Hematopoietic multipotent progenitor cell treated with erythropoietin and hydrocortisone succinate and interleukin-3 and kit ligand, for 15 days (in vitro differentiated cells): ENCODE results near the gene ADAM19.

ENCODE experiments used
- DNase-seq: peaks from one replicate; pipeline ENCODE4 v3.0.0-alpha.2; 2015; ENCODE audit warnings: low spot score

ADAM19 gene

GRCh38 chr5:157516006-157516405 is 59.6 kb downstream of the ADAM19 start:
- DNase-seq: no peak

GRCh38 chr5:157514974-157515373 is 60.6 kb downstream of the ADAM19 start:
- no peak for DNase-seq

GRCh38 chr5:157513182-157513581 is 62.4 kb downstream of the ADAM19 start:
- no peak for DNase-seq

- DNase-seq: no peak
Measured at GRCh38 chr5:157511651-157512644, 63.6 kb downstream of the ADAM19 start.

- no peak for DNase-seq
Measured at GRCh38 chr5:157510682-157511081, 64.9 kb downstream of the ADAM19 start.

GRCh38 chr5:157509587-157509986 is 66.0 kb downstream of the ADAM19 start:
- no peak for DNase-seq

- DNase-seq: no peak
Measured at GRCh38 chr5:157509093-157509492, 66.5 kb downstream of the ADAM19 start.

- no peak for DNase-seq
Measured at GRCh38 chr5:157506981-157507780, 68.4 kb downstream of the ADAM19 start.

- DNase-seq: no peak
Measured at GRCh38 chr5:157506066-157506590, 69.4 kb downstream of the ADAM19 start.

GRCh38 chr5:157505496-157505895 is 70.1 kb downstream of the ADAM19 start:
- DNase-seq: no peak

- DNase-seq: no peak
Measured at GRCh38 chr5:157504053-157504452, 71.5 kb downstream of the ADAM19 start.

- DNase-seq: no peak
Measured at GRCh38 chr5:157502143-157502647, 73.4 kb downstream of the ADAM19 start.

GRCh38 chr5:157497875-157498611 is 77.5 kb downstream of the ADAM19 start:
- no peak for DNase-seq

- no peak for DNase-seq
Measured at GRCh38 chr5:157496864-157497263, 78.7 kb downstream of the ADAM19 start.

- no peak for DNase-seq
Measured at GRCh38 chr5:157494178-157494832, 81.3 kb downstream of the ADAM19 start.

- no peak for DNase-seq
Measured at GRCh38 chr5:157492886-157493285, 82.7 kb downstream of the ADAM19 start.

- no peak for DNase-seq
Measured at GRCh38 chr5:157491471-157491995, 84.0 kb downstream of the ADAM19 start.

- DNase-seq: no peak
Measured at GRCh38 chr5:157487358-157487757, 88.2 kb downstream of the ADAM19 start.

GRCh38 chr5:157486861-157487260 is 88.7 kb downstream of the ADAM19 start:
- DNase-seq: no peak

GRCh38 chr5:157486221-157486681 is 89.3 kb downstream of the ADAM19 start:
- no peak for DNase-seq

- DNase-seq: no peak
Measured at GRCh38 chr5:157485811-157486210, 89.8 kb downstream of the ADAM19 start.
